Naive thymus-derived CD8-positive, alpha-beta T cell (primary cell): ENCODE data around the gene MPHOSPH9. TPM values are rescaled to one million over a fixed set of nuclear protein-coding genes. Genes with fewer than 3 reads are reported as not detected.

Experiments used
- ATAC-seq, 2 donors: fragments of 150-1000 bp; cut with Tn5 transposase in 1 of 2; sonication (Bioruptor Pico), chemical (Tn5 transposase) in 1 of 2; 1 replicate in 1 of 2; 2 replicates in 1 of 2; pipeline ENCODE4 v1.10.0; 2021; ENCODE audit warnings: mild to moderate bottlenecking in 2 of 2, moderate library complexity in 2 of 2
- POLR2A ChIA-PET: fragments of 350-600 bp; sonication (Branson Sonifier 250); formaldehyde crosslinking; loops from one replicate; lab custom pipeline; 2021; ENCODE audit warnings: antibody characterized with exemption; lab: Charles Lee
- DNase-seq, 10 donors: peaks; one replicate each; pipeline versions ENCODE4 v3.0.0 to v3.0.0-alpha.2; 2020 to 2022
- H3K27ac Mint-ChIP-seq, 10 donors: one replicate each; pipeline ENCODE4 v1.8.0; 2020 to 2022; ENCODE audit warnings: mild to moderate bottlenecking in 10 of 10, mixed read lengths in 10 of 10, moderate library complexity in 4 of 10, inconsistent platforms in 1 of 10
- H3K27me3 Mint-ChIP-seq, 5 donors: one replicate each; pipeline ENCODE4 v1.8.0; 2021 to 2022; ENCODE audit warnings: mixed read lengths in 5 of 5
- H3K36me3 Mint-ChIP-seq, 3 donors: one replicate each; pipeline ENCODE4 v1.8.0; 2020 to 2022; ENCODE audit warnings: mixed read lengths in 3 of 3, mild to moderate bottlenecking in 2 of 3, inconsistent platforms in 1 of 3
- H3K4me1 Mint-ChIP-seq, 4 donors: one replicate each; pipeline ENCODE4 v1.8.0; 2021 to 2022; ENCODE audit warnings: mixed read lengths in 4 of 4
- H3K4me3 Mint-ChIP-seq, 10 donors: one replicate each; pipeline ENCODE4 v1.8.0; 2020 to 2022; ENCODE audit warnings: mild to moderate bottlenecking in 10 of 10, mixed read lengths in 10 of 10, moderate library complexity in 6 of 10, inconsistent platforms in 1 of 10
- H3K9me3 Mint-ChIP-seq, 9 donors: one replicate each; pipeline ENCODE4 v1.8.0; 2020 to 2022; ENCODE audit warnings: mixed read lengths in 9 of 9, mild to moderate bottlenecking in 3 of 9, inconsistent platforms in 1 of 9, moderate library complexity in 1 of 9
- polyA plus RNA-seq, 3 donors: library from polyadenylated mRNA; unstranded; fragments of 300-500 nt; fragmentation: Illumina TruSeq; gene quantifications; one replicate each; pipeline ENCODE4 v1.2.3, GENCODE V29; 2021
- total RNA-seq, 8 experiments: library from RNA in 2 of 8; stranded (reverse) in 2 of 8; gene quantifications; one replicate each; pipeline ENCODE4 v1.2.3 and lab custom pipeline; 2021 to 2026

MPHOSPH9 gene, protein sequence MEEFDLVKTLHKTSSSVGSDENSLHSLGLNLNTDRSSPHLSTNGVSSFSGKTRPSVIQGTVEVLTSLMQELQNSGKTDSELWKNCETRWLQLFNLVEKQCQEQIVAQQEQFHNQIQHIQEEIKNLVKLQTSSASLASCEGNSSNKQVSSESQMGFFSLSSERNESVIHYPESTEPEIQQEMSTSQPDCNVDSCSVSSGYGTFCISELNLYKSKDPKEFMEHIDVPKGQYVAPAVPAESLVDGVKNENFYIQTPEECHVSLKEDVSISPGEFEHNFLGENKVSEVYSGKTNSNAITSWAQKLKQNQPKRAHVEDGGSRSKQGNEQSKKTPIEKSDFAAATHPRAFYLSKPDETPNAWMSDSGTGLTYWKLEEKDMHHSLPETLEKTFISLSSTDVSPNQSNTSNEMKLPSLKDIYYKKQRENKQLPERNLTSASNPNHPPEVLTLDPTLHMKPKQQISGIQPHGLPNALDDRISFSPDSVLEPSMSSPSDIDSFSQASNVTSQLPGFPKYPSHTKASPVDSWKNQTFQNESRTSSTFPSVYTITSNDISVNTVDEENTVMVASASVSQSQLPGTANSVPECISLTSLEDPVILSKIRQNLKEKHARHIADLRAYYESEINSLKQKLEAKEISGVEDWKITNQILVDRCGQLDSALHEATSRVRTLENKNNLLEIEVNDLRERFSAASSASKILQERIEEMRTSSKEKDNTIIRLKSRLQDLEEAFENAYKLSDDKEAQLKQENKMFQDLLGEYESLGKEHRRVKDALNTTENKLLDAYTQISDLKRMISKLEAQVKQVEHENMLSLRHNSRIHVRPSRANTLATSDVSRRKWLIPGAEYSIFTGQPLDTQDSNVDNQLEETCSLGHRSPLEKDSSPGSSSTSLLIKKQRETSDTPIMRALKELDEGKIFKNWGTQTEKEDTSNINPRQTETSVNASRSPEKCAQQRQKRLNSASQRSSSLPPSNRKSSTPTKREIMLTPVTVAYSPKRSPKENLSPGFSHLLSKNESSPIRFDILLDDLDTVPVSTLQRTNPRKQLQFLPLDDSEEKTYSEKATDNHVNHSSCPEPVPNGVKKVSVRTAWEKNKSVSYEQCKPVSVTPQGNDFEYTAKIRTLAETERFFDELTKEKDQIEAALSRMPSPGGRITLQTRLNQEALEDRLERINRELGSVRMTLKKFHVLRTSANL
- 10 to 100 TPM; 81.1 to 81.8 TPM for total RNA-seq
- polyA plus RNA-seq = 10 to 100 TPM; 33.9 to 53.4 (median 44.8) TPM
- total RNA-seq (lab: John Stamatoyannopoulos, UW) = 92.9 to 194 (median 128) reads per million in 6 experiments

DNA sequence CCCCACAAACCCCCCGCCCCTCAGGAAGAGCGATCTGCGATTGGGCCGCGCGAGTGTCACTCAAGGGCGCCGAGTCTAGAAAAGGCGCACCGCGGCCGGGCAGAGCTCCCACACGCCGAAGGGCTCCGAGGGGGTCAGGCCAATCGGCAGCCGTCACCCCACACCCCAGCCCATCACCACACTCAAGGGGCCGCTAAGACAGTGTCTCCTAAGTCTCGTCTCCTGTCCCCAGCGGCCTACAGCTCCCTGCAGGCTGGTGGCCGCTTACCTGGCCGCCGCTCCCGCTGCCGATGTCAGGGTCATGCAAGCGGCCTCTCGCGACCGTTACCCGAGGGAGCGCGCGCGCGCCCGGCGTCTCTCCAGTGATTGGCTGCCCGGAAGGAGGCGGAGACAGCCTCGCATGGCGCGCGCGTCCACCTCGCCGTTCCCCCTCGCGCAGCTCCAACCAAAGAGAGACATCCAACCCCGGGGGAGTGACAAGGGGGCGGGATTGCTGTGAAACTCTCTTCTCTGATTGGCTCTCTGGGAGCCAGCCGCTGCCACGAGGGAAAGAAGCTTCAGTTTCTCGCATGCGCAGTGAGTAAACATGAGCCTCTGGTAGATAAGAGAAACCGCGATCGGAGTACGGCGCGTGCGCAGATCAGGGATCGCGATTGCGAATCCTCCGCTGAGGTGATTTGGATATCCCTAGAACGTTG lies at the start of gene MPHOSPH9, which contains the start of gene MTRFR:
TSS of gene MPHOSPH9 (minus strand) at position 335 of the 698 bp plus-strand sequence. CDS start 2,777 bp downstream, outside the sequence.
TSS of gene MTRFR (plus strand) at position 630 of the 698 bp plus-strand sequence. CDS start 20,239 bp downstream, outside the sequence.
- peak within 1 kb of the TSS; percentile 98 to 100 (median 99) for H3K27ac Mint-ChIP-seq
- DNase-seq (peak; percentile 96 to 100 (median 99)), ATAC-seq (peak; percentile 86 to 90)
- H3K9me3 Mint-ChIP-seq = no peaks in the 10 kb centered on the region
- H3K36me3 Mint-ChIP-seq = peaks cover 0 to 28% (median 3%) of the 10 kb centered on the region in 3 donors
- peaks cover 0 to 2% (median 0%) of the 10 kb centered on the region in 5 donors for H3K27me3 Mint-ChIP-seq
- POLR2A ChIA-PET = interaction anchor here (0.6 to 5.3 kb wide), 71 partner anchors 9 to 1937 kb away, joined by 3 to 218 read pairs (median 5); partner anchors contain the start of genes ABCB9, ARL6IP4, CCDC62 and CCDC92
- peak within 1 kb of the TSS; percentile 96 to 100 (median 99) for H3K4me3 Mint-ChIP-seq
- peaks cover 22 to 86% (median 71%) of the 10 kb centered on the region in 4 donors for H3K4me1 Mint-ChIP-seq

DNA sequence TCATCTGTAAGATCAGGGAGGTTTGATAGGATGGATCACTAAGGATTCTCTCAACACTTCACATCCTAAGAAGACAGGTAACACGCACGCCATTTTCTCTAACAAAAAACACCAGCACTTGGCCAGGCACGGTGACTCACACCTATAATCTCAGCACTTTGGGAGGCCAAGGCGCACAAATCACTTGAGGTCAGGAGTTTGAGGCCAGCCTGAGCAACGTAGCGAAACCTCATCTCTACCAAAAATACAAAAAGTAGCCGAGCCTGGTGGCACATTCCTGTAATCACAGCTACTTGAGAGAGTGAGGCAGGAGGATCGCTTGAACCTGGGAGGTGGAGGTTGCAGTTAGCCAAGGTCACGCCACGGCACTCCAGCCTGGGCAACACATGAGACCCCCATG lies 49.2 kb upstream of the MPHOSPH9 start:
- Mint-ChIP-seq H3K27ac (peak overlapping the region in 1 of 10 donors; percentile 16), H3K9me3 (no peaks in the 10 kb centered on the region)

DNA sequence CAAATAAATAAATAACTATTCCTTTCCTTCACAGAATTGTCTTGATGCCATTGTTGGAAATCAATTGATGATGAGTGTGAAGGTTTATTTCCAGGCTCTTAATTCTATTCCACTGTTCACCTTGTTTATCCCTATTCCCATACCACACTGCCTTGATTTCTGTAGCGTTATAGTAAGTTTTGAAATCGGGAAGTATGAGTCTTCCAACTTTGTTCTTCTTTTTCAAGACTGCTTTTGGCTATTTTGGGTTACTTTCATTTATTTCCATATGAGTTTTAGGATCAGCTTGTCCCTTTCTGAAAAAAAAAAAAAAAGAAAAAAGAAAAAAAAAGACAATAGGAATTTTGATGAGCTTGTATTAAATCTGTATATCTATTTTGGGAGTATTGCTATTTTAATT lies 48.0 kb upstream of the MPHOSPH9 start:
- Mint-ChIP-seq H3K27me3 (no peaks in the 10 kb centered on the region), H3K9me3 (no peaks in the 10 kb centered on the region), H3K4me3 (no peak overlapping the region), H3K27ac (no peak overlapping the region), H3K4me1 (peaks cover 0 to 8% (median 0%) of the 10 kb centered on the region in 4 donors), H3K36me3 (no peaks in the 10 kb centered on the region)
- POLR2A ChIA-PET = no interaction called here
- DNase-seq = no peak
- ATAC-seq = no peak

More for the DNA sequence above, 49.2 kb upstream of the MPHOSPH9 start:
- H3K4me1 Mint-ChIP-seq = peaks cover 0 to 8% (median 0%) of the 10 kb centered on the region in 4 donors
- POLR2A ChIA-PET = no interaction called here
- DNase-seq (no peak), ATAC-seq (no peak)
- H3K27me3 Mint-ChIP-seq = no peaks in the 10 kb centered on the region
- no peaks in the 10 kb centered on the region for H3K36me3 Mint-ChIP-seq
- H3K4me3 Mint-ChIP-seq = no peak overlapping the region

DNA sequence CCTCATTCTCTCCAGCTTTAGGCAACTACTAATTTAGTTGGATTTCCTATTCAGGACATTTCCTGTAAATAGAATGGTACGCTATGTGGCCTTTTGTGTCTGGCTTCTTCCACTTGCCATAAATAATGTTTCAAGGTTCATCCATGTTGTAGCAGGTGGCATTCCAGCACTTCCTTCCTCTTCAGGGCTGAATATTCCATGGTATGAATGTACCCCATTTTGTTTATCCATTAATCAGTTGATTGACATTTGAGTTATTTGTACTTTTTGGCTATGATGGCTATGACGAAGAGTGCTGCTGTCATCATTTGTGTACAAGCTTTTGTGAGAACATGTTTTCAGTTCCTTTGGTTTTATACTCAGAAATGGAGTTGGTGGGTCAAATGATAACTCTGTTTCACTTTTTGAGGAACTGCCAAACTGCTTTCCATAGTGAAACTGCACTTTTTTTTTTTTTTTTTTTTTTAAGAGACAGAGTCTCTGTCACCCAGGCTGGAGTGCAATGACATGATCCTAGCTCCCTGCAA lies 45.2 kb upstream of the MPHOSPH9 start:
- no peaks in the 10 kb centered on the region for H3K36me3 Mint-ChIP-seq
- no peak overlapping the region for H3K4me3 Mint-ChIP-seq
- ATAC-seq (no peak), DNase-seq (no peak)
- no peaks in the 10 kb centered on the region for H3K9me3 Mint-ChIP-seq
- H3K4me1 Mint-ChIP-seq = peaks cover 0 to 8% (median 0%) of the 10 kb centered on the region in 4 donors
- no peaks in the 10 kb centered on the region for H3K27me3 Mint-ChIP-seq
- H3K27ac Mint-ChIP-seq = peak overlapping the region in 1 of 10 donors; percentile 7
- POLR2A ChIA-PET = interaction anchor here (0.7 kb wide), 1 partner anchor 89 kb away, joined by 5 read pairs; no protein-coding TSS in a partner anchor

DNA sequence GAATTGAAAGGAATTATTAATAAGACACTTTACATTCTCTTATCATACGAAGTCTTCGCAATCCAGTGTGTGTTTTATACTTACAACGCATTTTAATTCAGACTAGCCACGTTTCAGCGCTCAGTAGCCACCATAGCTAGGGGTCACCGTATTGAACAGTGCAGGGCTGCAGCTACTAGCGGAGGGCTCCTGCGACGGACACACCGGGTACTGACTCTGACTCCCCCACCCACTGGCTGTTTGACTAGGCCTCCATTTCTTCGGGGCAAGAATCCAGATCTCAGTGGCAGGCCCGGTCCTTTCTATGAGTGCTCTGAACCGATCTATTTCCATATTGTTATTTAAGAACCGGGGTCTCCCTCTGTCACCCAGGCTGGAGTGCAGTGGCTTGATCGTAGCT lies 40.2 kb upstream of the MPHOSPH9 start:
- H3K4me1 Mint-ChIP-seq = peaks cover 7 to 31% (median 25%) of the 10 kb centered on the region in 4 donors
- no peaks in the 10 kb centered on the region for H3K9me3 Mint-ChIP-seq
- ATAC-seq = no peak

DNA sequence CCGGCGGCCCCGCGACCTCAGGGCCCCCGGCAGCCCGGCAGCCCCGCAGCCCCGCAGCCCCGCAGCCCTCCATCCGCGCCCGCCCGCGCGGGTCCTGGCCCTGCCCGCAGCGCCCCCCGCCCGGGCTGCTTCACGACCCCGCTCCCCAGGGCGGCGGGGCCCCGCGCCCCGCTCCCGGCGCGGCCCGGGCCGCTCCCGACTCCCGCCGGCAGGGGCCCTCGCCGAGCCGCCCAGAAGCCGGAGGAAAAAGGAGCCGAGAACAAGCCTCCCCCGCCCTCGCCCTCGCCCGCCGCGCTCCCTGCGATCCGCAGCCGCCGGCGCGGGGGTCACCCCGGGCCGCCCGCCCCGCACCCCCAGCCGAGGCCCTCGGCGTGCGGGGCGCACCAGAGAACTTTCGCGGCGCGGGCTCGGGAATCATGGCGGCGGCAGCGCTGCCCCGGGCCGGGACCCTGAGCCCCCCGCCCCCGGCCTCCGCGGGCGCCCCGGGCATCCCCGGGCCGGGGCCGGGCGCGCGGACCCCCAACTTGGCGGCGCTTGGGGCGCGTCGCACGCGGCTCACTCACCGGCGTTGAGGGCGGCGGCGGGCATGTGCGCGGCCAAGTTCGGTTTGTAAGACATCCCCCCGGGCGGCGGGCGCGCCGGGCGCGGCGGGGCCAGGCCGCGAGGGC lies 38.2 kb upstream of the MPHOSPH9 start:
- DNase-seq (peak; percentile 55 to 84 (median 72)), ATAC-seq (peak; percentile 72 to 79)
- Mint-ChIP-seq H3K27ac (no peak overlapping the region), H3K36me3 (no peaks in the 10 kb centered on the region), H3K27me3 (no peaks in the 10 kb centered on the region), H3K9me3 (no peaks in the 10 kb centered on the region), H3K4me3 (no peak overlapping the region), H3K4me1 (peaks cover 9 to 35% (median 30%) of the 10 kb centered on the region in 4 donors)
- POLR2A ChIA-PET = interaction anchor here (0.6 to 4.5 kb wide), 2 partner anchors 38 to 70 kb away, joined by 3 to 24 read pairs; partner anchors contain the start of genes MPHOSPH9 and MTRFR

More for the DNA sequence above, 40.2 kb upstream of the MPHOSPH9 start:
- Mint-ChIP-seq H3K36me3 (no peaks in the 10 kb centered on the region), H3K27ac (peak overlapping the region in 2 of 10 donors; percentile 15 to 28), H3K27me3 (no peaks in the 10 kb centered on the region), H3K4me3 (peak overlapping the region in 8 of 10 donors; percentile 45 to 84 (median 70))
- no peak for DNase-seq
- POLR2A ChIA-PET = no interaction called here

DNA sequence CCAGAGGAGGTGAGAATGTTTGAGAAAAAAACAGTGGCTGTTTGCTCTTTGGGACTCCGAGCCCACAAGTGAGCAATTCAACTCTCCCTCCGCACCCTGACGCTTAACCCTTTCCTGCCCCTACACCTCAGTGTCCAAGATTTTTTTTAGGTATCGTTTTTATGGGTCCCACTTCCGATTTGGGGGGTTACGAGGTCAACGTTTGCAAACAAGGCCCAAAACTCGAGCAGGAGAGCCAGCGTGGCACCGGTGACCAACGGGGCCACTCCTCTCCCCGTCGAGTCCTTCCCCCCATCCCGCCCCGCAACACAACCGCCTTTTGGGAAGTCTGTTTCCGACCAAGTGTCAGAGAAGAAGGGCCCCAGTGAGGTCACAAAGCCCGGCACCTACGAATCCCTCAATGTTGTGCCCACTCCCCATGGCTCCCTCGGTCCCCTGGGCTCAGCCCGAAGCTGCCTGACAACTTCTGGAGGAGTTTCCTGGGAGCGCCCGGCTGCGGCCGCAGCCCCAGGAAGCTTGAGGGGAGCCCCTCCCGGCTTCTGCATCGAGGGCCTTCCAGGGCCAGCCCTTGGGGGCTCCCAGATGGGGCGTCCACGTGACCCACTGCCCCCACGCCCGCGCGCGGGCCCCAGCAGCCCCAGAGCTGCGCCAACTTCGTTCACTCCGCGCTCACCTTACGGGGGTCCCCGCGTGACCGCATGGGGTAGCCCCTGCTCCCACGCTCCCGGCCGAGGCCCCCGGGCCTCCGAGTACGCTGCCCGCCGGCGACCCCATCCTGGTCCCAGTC lies 37.5 kb upstream of the MPHOSPH9 start:
- Mint-ChIP-seq H3K27ac (peak overlapping the region in 8 of 10 donors; percentile 35 to 70 (median 60)), H3K9me3 (no peaks in the 10 kb centered on the region), H3K36me3 (no peaks in the 10 kb centered on the region), H3K4me3 (peak overlapping the region; percentile 74 to 89 (median 84)), H3K27me3 (no peaks in the 10 kb centered on the region), H3K4me1 (peaks cover 9 to 35% (median 30%) of the 10 kb centered on the region in 4 donors)
- DNase-seq (peak in 1 of 10 donors; percentile 17), ATAC-seq (peak in 1 of 2 donors; percentile 7)
- POLR2A ChIA-PET = interaction anchor here (0.6 to 4.5 kb wide), 4 partner anchors 10 to 95 kb away, joined by 3 to 24 read pairs (median 3); partner anchors contain the start of genes MPHOSPH9 and MTRFR

DNA sequence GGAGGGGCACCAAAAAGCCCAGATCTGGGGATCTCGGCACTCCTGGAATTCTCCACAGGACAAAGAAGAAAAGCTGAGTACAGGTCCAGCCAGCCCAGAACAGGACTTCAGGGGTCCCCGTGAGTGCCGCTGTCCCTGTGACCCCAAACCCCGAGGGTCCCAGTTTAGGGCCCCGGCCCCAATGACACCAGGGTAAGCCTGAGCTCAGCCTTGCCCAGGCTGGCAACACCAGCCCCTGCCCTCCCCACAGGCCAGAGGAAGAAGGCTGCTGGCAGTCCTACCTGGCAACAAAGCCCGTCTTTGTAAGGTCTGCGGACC lies 36.9 kb upstream of the MPHOSPH9 start:
- Mint-ChIP-seq H3K4me3 (peak overlapping the region; percentile 74 to 89 (median 84)), H3K27ac (peak overlapping the region in 8 of 10 donors; percentile 35 to 72 (median 58)), H3K36me3 (no peaks in the 10 kb centered on the region), H3K9me3 (no peaks in the 10 kb centered on the region), H3K4me1 (peaks cover 9 to 35% (median 30%) of the 10 kb centered on the region in 4 donors), H3K27me3 (no peaks in the 10 kb centered on the region)
- DNase-seq (peak in 2 of 10 donors; percentile 13 to 29), ATAC-seq (peak in 1 of 2 donors; percentile 10)
- POLR2A ChIA-PET = interaction anchor here (0.7 to 4.5 kb wide), 4 partner anchors 9 to 352 kb away, joined by 3 to 24 read pairs (median 3); partner anchors contain the start of genes MPHOSPH9 and MTRFR

DNA sequence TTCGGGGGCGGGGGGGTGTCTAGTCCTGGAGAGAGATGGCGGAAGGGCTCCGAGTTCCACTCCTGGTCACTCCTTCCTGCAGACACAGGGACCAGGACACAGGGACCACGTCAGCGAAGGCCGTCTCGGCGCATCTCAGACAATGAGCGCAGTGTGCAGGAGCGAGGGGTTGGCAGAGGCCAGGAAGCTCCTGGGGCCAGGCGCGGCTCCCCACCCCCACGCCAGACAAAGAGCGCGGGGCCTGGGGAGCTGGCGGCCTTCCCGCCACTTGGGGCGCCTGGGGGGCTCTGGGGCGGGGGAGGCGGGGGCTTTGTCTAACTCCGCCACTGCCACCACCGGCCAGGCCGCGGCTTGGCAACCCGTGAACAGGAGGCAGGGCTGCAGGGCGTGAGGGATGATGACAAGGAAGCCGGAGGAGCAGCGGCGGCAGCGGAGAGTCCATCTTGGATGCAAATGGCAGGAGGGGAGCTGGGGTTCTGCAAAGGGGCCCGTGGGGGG lies 36.5 kb upstream of the MPHOSPH9 start:
- H3K27me3 Mint-ChIP-seq = no peaks in the 10 kb centered on the region
- ATAC-seq (peak; percentile 23 to 29), DNase-seq (peak in 9 of 10 donors; percentile 12 to 67 (median 33))
- H3K36me3 Mint-ChIP-seq = no peaks in the 10 kb centered on the region
- POLR2A ChIA-PET = interaction anchor here (0.7 to 4.5 kb wide), 5 partner anchors 9 to 352 kb away, joined by 3 to 24 read pairs (median 3); partner anchors contain the start of genes MPHOSPH9 and MTRFR
- H3K27ac Mint-ChIP-seq = peak overlapping the region in 9 of 10 donors; percentile 15 to 75 (median 63)
- H3K4me3 Mint-ChIP-seq = peak overlapping the region; percentile 74 to 89 (median 84)
- H3K9me3 Mint-ChIP-seq = no peaks in the 10 kb centered on the region
- H3K4me1 Mint-ChIP-seq = peaks cover 10 to 35% (median 31%) of the 10 kb centered on the region in 4 donors
